Spleen (tissue), 7 donors: Measurements from ENCODE around the gene TBC1D2.

Source experiments
- POLR2A ChIP-seq, 3 donors: fragments of 450-650 bp; IDR thresholded peaks; one replicate each; pipeline ENCODE4 v1.5.1; 2017; ENCODE audit warnings: antibody characterized with exemption in 3 of 3, mild to moderate bottlenecking in 1 of 3
- POLR2AphosphoS5 ChIP-seq, 3 donors: sonication (generic); formaldehyde crosslinking; IDR thresholded peaks; one replicate each; pipeline ENCODE4 v1.5.1; 2017; ENCODE audit warnings: antibody characterized with exemption in 3 of 3
- TF ChIP-seq, protein P1 (sequence below), 11 experiments: fragments of 200-600 bp in 7 of 11; fragments of 450-650 bp in 4 of 11; sonication (generic) in 4 of 11; IDR thresholded peaks in 8 of 11; conservative IDR thresholded peaks in 3 of 11; 1 replicate in 7 of 11; 2 replicates in 4 of 11; pipeline versions ENCODE4 v1.4.0 to v1.8.0; 2016 to 2021; ENCODE audit warnings: antibody characterized with exemption in 11 of 11, inconsistent platforms in 4 of 11, mild to moderate bottlenecking in 1 of 11
- donor health status: DM: no; HTN: no; CAD: no; lungs with moderate emphysema.
- donor health status: DM: no; HTN: no; CAD: no.
- donor health status: DM: no; HTN: no; CAD: no.

DNA sequence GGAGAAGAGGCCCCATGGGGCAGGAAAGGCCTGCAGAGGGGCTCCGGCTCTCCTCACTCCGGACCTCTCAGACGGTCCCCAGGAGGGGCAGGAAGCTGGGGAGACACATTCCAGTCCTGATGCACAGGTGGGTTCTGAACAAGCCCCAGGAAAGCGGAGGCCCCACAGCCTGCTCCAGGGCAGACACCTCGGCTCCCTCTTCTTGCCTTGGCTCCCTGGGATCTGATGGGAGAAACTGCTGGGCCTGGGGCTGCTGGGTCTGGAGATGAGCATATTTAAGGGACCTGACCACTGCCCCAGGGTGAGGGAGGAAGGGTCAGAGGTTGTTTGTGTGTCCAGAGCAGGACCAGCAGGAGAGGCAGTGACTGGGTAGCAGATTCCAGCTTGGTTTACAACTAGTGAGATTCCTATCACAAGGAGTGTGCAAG lies 64.3 kb downstream of the TBC1D2 start:
- TF ChIP-seq POLR2A (IDR thresholded peaks at IDR 0.05) (no peak), POLR2AphosphoS5 (IDR thresholded peaks at IDR 0.05) (no peak)
- TF ChIP-seq, protein P1, sequence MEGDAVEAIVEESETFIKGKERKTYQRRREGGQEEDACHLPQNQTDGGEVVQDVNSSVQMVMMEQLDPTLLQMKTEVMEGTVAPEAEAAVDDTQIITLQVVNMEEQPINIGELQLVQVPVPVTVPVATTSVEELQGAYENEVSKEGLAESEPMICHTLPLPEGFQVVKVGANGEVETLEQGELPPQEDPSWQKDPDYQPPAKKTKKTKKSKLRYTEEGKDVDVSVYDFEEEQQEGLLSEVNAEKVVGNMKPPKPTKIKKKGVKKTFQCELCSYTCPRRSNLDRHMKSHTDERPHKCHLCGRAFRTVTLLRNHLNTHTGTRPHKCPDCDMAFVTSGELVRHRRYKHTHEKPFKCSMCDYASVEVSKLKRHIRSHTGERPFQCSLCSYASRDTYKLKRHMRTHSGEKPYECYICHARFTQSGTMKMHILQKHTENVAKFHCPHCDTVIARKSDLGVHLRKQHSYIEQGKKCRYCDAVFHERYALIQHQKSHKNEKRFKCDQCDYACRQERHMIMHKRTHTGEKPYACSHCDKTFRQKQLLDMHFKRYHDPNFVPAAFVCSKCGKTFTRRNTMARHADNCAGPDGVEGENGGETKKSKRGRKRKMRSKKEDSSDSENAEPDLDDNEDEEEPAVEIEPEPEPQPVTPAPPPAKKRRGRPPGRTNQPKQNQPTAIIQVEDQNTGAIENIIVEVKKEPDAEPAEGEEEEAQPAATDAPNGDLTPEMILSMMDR (IDR thresholded peaks at IDR 0.05 in 8 of 11, conservative IDR thresholded peaks at IDR 0.05 in 3 of 11): no peak
